Endodermal cell (in vitro differentiated cells): ENCODE data around the gene PKD2L1. TPM values are rescaled to one million over a fixed set of nuclear protein-coding genes. Genes with fewer than 3 reads are reported as not detected.

ENCODE experiments used
- DNase-seq: peaks from one replicate; pipeline ENCODE4 v3.0.0-alpha.2; 2017
- H3K27ac ChIP-seq: 2 replicates; pipeline ENCODE4 v1.5.1; 2013; ENCODE audit warnings: mild to moderate bottlenecking, low read depth, low read length, moderate library complexity
- H3K27me3 ChIP-seq: 2 replicates; pipeline ENCODE4 v1.6.1; 2013; ENCODE audit warnings: mild to moderate bottlenecking, low read length, moderate library complexity; ENCODE audit not compliant: insufficient read depth, control insufficient read depth, poor library complexity, severe bottlenecking
- H3K36me3 ChIP-seq: 2 replicates; pipeline ENCODE4 v1.7.0; 2013; ENCODE audit warnings: mild to moderate bottlenecking, low read length, moderate library complexity; ENCODE audit not compliant: control insufficient read depth, insufficient read depth
- H3K4me1 ChIP-seq: one replicate; pipeline ENCODE4 v1.7.0; 2013; ENCODE audit warnings: low read length; ENCODE audit not compliant: control insufficient read depth, insufficient read depth
- H3K4me3 ChIP-seq: 2 replicates; pipeline ENCODE4 v1.5.1; 2013; ENCODE audit warnings: mild to moderate bottlenecking, low read length, moderate library complexity
- H3K9ac ChIP-seq: 2 replicates; pipeline ENCODE4 v1.6.1; 2013; ENCODE audit warnings: mild to moderate bottlenecking, low read length, moderate library complexity; ENCODE audit not compliant: poor library complexity, severe bottlenecking; ENCODE audit errors: extremely low read depth
- H3K9me3 ChIP-seq: 2 replicates; pipeline ENCODE4 v1.6.1; 2013; ENCODE audit warnings: mild to moderate bottlenecking, low read length, moderate library complexity; ENCODE audit not compliant: control insufficient read depth
- H3K27ac Mint-ChIP-seq: 2 replicates; pipeline ENCODE4 v1.8.0; 2020; ENCODE audit warnings: mixed read lengths
- H3K27me3 Mint-ChIP-seq: 2 replicates; pipeline ENCODE4 v1.8.0; 2021; ENCODE audit warnings: mild to moderate bottlenecking, mixed read lengths; ENCODE audit not compliant: insufficient read depth
- H3K36me3 Mint-ChIP-seq: 2 replicates; pipeline ENCODE4 v1.8.0; 2020; ENCODE audit warnings: low read depth, mixed read lengths
- H3K4me1 Mint-ChIP-seq: 2 replicates; pipeline ENCODE4 v1.8.0; 2020; ENCODE audit warnings: mixed read lengths
- H3K4me3 Mint-ChIP-seq: 2 replicates; pipeline ENCODE4 v1.8.0; 2020; ENCODE audit warnings: mild to moderate bottlenecking, moderate library complexity, mixed read lengths
- H3K9me3 Mint-ChIP-seq: 2 replicates; pipeline ENCODE4 v1.8.0; 2020; ENCODE audit warnings: mild to moderate bottlenecking, mixed read lengths
- WGBS, 2 experiments: methylation state at CpG; one replicate each; pipeline versions ENCODE4 v1.1.5 to v1.1.7; 2013; ENCODE audit warnings: missing lambda C conversion rate in 2 of 2, mixed read lengths in 1 of 2; ENCODE audit not compliant: insufficient coverage in 1 of 2, insufficient read length in 1 of 2; 5-methylcytosine and 5-hydroxymethylcytosine counted together
- total RNA-seq, 2 donors: library from RNA; stranded (reverse); fragmentation: NEBNext Ultra II Directional in 1 of 2; extraction: Animal tissue kit (Norgen Biotek cat#: 25700) in 1 of 2; gene quantifications; 2 replicates in 1 of 2; 3 replicates in 1 of 2; pipeline ENCODE4 v1.2.1, GENCODE V29; 2021
- TF ChIP-seq, protein P1 (sequence below): fragments of 200-600 bp; sonication (generic); conservative IDR thresholded peaks from 2 replicates; pipeline ENCODE4 v1.5.0; 2021; ENCODE audit warnings: antibody characterized with exemption, mild to moderate bottlenecking

PKD2L1 gene
- total RNA-seq, 2 donors from 2014 or later: not detected

DNA sequence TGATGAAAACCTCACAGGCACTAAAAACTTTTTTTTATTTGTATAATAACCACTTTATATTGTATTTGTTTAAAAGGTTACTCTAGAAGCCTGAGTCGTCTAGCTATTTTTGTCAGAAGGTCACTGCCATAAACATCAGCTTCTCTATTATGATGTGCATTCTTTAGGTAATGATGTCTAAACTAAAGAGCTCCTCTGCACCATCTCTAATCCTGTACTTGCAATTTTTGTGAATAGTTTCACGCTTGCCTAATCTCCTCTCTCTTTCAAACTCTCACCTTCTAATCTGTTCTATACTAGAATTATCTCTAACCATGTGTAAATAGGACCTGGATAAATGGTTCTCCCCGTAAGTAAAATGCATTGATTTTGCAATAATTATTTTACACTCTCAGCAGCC is 90.2 kb downstream of the PKD2L1 start:
- Histone ChIP-seq H3K4me3 (no peak overlapping the region), H3K36me3 (peaks cover 79% of the 10 kb centered on the region), H3K9me3 (no peaks in the 10 kb centered on the region), H3K27me3 (no peaks in the 10 kb centered on the region), H3K9ac (no peak overlapping the region), H3K4me1 (no peaks in the 10 kb centered on the region), H3K27ac (no peak overlapping the region)
- Mint-ChIP-seq H3K4me3 (no peak overlapping the region), H3K36me3 (peaks cover 66% of the 10 kb centered on the region), H3K9me3 (no peaks in the 10 kb centered on the region), H3K27ac (no peak overlapping the region), H3K4me1 (peaks cover 4% of the 10 kb centered on the region), H3K27me3 (no peaks in the 10 kb centered on the region)
- whole genome bisulfite sequencing, 2 experiments: 100% methylated on average over 2 of the region's 3 CpGs
- TF ChIP-seq, protein P1, sequence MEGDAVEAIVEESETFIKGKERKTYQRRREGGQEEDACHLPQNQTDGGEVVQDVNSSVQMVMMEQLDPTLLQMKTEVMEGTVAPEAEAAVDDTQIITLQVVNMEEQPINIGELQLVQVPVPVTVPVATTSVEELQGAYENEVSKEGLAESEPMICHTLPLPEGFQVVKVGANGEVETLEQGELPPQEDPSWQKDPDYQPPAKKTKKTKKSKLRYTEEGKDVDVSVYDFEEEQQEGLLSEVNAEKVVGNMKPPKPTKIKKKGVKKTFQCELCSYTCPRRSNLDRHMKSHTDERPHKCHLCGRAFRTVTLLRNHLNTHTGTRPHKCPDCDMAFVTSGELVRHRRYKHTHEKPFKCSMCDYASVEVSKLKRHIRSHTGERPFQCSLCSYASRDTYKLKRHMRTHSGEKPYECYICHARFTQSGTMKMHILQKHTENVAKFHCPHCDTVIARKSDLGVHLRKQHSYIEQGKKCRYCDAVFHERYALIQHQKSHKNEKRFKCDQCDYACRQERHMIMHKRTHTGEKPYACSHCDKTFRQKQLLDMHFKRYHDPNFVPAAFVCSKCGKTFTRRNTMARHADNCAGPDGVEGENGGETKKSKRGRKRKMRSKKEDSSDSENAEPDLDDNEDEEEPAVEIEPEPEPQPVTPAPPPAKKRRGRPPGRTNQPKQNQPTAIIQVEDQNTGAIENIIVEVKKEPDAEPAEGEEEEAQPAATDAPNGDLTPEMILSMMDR: no peak
- no peak for DNase-seq

DNA sequence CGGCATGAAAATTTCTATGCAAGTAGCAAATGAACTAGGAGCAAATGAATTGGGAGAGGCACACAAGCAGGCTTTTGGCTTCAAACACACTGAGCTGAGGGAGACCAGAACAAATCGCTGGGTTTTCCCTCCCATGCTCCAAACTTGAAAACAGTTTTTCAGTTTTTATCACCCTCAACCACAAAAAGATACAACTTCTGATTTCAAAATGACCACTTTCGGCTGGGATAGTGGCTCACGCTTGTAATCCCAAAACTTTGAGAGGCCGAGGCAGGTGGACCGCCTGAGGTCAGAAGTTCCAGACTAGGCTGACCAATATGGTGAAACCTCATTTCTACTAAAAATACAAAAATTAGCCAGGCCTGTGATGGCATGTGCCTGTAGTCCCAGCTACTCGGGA is 91.6 kb downstream of the PKD2L1 start:
- H3K9me3 Mint-ChIP-seq: no peaks in the 10 kb centered on the region
- WGBS, 2 experiments: 92 to 97% methylated on average over 2 to 7 of the region's 7 CpGs
- no peaks in the 10 kb centered on the region for H3K27me3 Mint-ChIP-seq

More for the DNA sequence above, 91.6 kb downstream of the PKD2L1 start:
- Histone ChIP-seq H3K9ac (no peak overlapping the region), H3K4me1 (no peaks in the 10 kb centered on the region), H3K9me3 (no peaks in the 10 kb centered on the region), H3K27me3 (no peaks in the 10 kb centered on the region), H3K36me3 (peaks cover 81% of the 10 kb centered on the region), H3K27ac (no peak overlapping the region), H3K4me3 (no peak overlapping the region)
- H3K4me1 Mint-ChIP-seq: peaks cover 4% of the 10 kb centered on the region
- no peak overlapping the region for H3K4me3 Mint-ChIP-seq
- H3K27ac Mint-ChIP-seq: no peak overlapping the region
- H3K36me3 Mint-ChIP-seq: peaks cover 67% of the 10 kb centered on the region
- TF ChIP-seq, protein P1: no peak
- DNase-seq: no peak

Other genes with a start within 250 kb of the PKD2L1 start
- 1 to 10 TPM in 1 of 2 donors, under 1 TPM in 1; 0.71 to 1.3 TPM for gene CPN1, start 248.4 kb downstream of the PKD2L1 start, total RNA-seq
- gene ERLIN1, start 144.2 kb downstream of the PKD2L1 start, total RNA-seq: 10 to 100 TPM; 35.0 to 42.6 TPM
- gene CHUK, start 100.6 kb downstream of the PKD2L1 start, total RNA-seq: 10 to 100 TPM; 14.1 to 17.2 TPM
- gene CWF19L1, start 62.6 kb downstream of the PKD2L1 start, total RNA-seq: 10 to 100 TPM; 31.6 to 35.4 TPM
- gene BLOC1S2, start 43.5 kb downstream of the PKD2L1 start, total RNA-seq: 10 to 100 TPM; 25.5 to 26.0 TPM
- gene SCD, start 17.0 kb upstream of the PKD2L1 start, total RNA-seq: 100 to 1,000 TPM; 369 to 442 TPM
- gene WNT8B, start 132.8 kb upstream of the PKD2L1 start, total RNA-seq: under 1 TPM in 1 of 2 donors, not detected in 1; 0.13 TPM
- 10 to 100 TPM in 1 of 2 donors, 1 to 10 TPM in 1; 9.0 to 13.6 TPM for gene SEC31B, start 189.6 kb upstream of the PKD2L1 start, total RNA-seq
- gene NDUFB8, start 199.6 kb upstream of the PKD2L1 start, total RNA-seq: 100 to 1,000 TPM; 162 to 192 TPM
- 10 to 100 TPM; 51.8 to 58.8 TPM for gene HIF1AN, start 205.7 kb upstream of the PKD2L1 start, total RNA-seq